Raji (cell line): ENCODE results near the gene CTNNA2.

Source experiments
- POLR2A ChIP-seq: IDR thresholded peaks from 2 replicates; pipeline ENCODE4 v1.6.1; 2011; ENCODE audit warnings: low read depth, low read length, control low read depth; ENCODE audit not compliant: insufficient read depth

Gene CTNNA2

GRCh38 chr2:80655265-80655664 lies 1142.4 kb downstream of the CTNNA2 start:
- no peak for TF ChIP-seq POLR2A

DNA sequence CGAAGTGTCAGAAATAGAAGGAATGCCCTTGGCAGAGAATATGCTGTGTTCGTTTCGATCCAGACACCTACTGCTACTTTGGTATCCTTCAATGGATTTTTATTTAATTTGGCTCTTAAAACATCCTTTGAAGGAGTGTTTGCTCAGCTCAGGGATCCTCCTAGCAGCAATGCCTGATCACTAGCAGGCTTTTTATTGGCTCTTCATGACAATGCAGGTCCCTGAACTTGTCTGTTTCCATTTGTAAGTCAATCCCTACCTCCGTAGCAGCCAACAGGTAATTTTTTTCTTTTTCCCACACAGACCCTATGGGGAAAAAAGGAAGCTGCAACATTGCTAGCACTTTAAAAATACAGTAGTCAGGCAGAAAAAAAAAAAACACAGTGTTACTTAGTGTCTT lies 1157.9 kb downstream of the CTNNA2 start:
- TF ChIP-seq POLR2A = no peak

DNA sequence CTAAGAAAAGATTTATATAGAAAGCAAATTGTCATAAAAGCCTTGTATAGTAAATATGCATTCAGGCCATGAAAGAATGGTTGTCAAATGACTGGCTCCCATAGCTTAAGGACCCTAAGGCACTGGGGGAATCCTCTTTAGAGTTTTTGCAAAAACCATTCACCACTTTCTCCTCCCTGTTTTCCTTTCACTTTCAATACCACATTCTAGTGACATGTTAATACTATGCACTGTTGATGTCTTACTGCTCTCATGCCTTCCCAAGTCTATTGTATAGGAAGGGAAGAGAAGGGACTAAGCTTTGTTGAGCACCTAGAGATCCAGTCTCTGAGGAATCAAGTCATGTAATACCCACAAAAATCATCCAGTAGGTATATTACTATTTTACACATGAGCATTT lies 1174.7 kb downstream of the CTNNA2 start:
- no peak for TF ChIP-seq POLR2A

GRCh38 chr2:80689106-80689505 lies 1176.3 kb downstream of the CTNNA2 start:
- no peak for TF ChIP-seq POLR2A
